Limb (tissue), 2 donors: ENCODE results near the gene ECT2L.

Experiments
- DNase-seq, 2 donors: peaks; one replicate each; pipeline ENCODE4 v3.0.0-alpha.2; 2016; ENCODE audit errors: extremely low spot score in 2 of 2

ECT2L gene, protein sequence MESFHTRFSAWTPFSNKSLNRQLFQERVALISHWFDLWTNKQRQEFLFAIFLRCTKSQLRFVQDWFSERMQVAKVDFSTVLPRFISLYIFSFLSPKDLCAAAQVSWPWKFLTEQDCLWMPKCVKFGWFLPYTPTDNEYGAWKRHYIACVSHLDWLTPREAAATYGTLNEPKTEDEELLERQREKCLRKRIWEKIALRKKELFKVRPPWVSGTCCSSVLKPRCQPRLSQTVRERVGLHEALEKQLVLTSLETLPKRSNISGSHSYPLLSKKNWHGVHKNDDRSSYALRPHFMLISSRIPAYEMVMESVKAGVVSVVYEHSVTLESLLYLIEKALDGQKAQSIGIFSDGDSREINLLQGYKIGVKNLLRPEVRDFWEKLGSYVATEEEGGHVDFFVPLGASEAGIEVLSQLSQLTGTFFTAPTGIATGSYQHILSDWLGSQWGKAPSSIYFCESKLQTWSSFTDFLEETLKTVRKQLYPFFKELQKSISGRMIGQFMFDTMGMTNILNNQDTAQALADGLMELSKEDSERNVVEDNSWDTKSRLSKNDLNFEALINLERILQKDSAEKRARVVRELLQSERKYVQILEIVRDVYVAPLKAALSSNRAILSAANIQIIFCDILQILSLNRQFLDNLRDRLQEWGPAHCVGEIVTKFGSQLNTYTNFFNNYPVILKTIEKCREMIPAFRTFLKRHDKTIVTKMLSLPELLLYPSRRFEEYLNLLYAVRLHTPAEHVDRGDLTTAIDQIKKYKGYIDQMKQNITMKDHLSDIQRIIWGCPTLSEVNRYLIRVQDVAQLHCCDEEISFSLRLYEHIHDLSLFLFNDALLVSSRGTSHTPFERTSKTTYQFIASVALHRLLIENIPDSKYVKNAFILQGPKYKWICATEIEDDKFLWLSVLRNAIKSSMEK

GRCh38 chr6:138795809-138796603 is at the start of gene ECT2L:
Gene ECT2L, plus strand, starts transcription at chr6:138796087. Its CDS starts 17,188 bp downstream, at chr6:138813275.
- DNase-seq, result peak in 1 of 2 donors; percentile 76

DNA sequence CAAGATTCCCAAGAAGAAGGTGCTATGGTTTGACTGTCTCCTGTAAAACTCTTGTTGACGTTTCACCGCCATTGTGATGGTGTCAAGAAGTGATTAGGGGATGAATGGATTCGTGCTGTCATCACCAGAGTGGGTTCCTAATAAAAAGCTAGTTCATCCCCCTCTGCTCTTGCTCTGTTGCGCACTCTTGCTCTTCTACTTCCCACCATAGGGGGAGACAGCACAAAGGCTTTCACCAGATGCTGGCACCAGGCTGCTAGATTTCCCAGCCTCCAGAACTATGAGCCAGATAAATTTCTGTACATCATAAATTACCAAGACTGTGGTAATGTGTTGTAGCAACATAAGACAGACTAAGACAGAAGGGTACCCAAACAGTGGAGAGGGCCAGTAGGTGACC is 43.9 kb upstream of the ECT2L start:
- DNase-seq, result no peak

DNA sequence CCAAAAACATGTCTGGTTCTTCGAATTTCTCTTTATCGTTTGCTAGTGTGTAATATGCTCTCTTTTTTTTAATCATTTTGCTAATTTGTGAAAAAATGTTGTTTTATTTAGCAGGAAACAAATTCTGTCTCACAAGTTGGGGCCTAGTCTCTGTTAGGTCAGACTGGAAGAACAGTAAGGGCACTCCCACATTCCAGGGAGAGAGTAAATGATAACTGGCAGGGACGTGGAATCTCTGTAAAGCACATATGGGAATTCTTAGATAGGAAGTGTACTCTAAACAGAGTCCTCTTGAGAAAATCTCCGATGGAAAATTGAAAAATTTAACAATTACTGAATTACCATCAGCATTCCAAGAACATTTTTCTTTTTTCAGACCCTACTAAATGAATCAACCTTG is 38.8 kb upstream of the ECT2L start:
- peak in 1 of 2 donors; percentile 23 for DNase-seq

DNA sequence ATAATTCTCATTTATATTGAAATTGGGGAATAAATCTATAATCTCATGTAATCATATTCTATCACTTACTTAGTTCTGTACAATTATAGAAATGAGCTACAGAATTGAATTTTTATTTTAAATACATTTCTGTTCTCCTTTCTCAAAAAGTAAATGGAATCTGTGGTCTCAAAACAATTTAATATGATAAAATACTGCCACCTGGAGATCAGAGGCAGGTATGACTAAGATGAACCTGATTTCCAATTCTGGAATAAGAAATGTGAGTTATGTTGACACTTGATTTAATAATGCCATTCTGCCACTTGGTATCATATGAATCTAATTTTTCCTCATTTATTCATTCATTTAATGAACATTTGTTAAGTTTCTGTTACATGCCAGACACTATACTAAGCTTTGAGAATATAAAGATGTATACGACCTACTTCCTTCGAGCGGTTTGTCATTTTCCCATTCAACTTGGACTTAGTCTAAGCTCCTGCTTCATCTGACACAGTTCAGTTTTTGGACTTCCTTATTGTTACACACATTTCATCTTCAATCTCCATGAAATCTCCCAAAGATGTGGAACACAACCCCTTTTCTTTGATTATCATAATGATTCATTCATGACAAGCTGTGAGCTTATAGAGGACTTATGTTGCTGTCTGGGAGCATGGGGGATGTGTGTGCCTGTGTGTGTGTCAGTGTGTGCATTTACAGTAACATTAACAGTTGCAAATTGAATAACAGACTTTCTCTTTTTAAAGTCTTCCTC is 29.8 kb upstream of the ECT2L start:
- peak in 1 of 2 donors; percentile 56 for DNase-seq

- DNase-seq, result no peak
Observed at GRCh38 chr6:138769102-138769676, 26.7 kb upstream of the ECT2L start.

DNA sequence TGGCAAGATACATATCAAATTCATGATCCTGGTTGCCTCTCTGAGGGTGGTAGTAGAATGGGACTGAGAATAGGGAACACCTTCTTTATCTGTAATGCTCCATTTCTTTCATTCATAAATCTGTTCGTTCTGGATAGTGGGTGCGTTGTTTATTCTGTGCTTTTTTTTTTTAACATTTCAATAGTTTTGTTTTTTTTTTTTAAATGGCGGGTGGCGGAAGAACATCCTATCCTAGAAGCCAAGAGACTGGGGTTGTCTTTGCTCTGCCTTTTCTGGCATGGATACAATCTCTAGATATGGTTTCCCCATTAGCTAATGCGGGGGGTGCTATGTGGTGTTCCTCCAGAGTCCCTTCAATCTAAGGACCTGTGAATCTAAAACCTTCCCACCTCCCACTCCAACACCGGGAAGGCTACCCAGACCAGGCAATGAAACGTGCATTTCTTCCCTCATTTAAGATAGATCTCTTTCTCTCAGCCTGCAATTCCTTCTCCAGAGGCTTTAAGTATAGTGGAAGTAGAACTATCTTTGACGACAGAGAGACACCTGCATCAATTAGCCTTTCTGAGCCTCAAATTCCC is 23.2 kb upstream of the ECT2L start:
- peak in 1 of 2 donors; percentile 3 for DNase-seq

DNA sequence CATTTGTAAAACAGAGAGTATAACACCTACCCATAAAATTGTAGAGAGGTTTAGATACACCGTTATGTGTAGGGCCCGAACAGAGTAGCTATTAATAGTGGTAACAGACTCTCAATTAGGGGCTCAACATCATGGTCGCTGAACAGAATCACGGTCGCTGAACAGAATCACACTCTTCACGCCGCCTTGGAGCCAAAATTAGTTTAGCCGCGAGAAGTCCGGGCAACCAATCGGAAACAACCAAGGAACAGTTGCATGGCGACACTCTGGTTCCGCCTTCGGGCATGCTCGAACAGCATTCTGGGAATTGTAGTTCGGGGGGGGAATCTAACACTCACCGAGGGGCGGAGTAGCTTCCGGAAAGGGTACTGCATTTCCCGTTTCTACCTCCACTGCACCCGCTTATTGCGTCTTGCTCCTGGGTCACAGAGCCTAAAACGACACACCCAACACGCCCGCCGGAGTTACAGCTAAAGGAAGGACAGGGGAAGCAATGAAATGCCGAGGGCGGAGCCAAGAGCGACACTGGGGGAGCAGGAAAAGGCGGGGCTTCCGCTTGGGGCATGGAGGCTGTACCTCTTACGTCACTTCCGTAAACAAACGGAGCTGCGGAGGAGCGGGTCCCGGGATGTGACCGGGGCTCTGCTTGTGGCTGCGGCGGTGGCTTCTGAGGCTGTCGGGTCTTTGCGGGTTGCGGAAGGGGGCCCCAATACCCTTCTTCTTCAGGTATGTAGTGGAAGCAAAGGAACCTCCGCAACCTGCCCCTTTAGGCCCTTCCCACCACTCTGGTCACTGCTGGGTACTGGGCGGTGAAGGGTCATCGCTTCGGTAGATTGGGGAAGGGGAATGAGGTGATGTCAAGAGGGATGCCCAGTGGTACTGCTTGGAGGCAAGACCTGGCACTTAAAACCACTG is 22.5 kb upstream of the ECT2L start, which contains the start of gene CCDC28A:
Gene CCDC28A, plus strand, starts transcription at position 593 of the 915 bp plus-strand sequence. CDS start 2,352 bp downstream, outside the sequence.
- peak; percentile 95 to 96 for DNase-seq

GRCh38 chr6:138774370-138774769 is 21.5 kb upstream of the ECT2L start:
- no peak for DNase-seq

DNA sequence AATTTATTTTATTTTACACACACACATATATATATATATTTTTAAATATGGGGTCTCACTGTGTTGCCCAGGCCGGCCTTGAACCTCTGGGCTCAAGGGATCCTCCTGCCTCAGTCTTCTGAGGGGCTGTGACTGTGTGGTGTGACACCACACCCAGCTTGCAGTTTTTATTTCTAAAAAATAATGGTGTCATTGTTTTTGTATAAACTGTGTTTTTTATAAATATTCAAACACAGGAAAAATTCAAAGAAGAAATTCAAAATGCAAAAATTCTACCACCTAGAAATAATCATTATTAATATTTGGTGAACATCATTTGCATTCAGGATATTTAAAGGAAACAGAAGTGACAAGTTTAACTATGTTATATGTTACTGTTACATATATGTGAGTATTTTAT is 19.2 kb upstream of the ECT2L start:
- DNase-seq, result no peak

DNA sequence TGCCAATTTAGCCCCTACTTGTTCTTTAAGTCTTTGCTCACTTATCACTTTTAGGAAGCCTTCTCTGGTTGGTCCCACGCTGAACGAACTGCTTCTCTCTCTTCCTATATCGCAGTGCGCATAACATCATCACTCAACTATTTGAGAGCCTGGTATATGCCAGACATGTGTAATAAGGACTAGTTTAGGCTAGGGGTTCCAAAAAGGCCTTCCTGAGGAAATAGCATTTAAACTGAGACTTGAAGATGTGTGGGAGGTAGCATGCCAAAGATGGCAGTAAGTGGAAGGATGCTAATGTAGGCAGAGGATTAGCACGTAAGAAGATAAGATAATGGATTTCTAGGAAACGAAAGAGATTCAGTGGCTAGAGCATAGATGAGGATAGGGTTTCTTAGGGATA is 17.6 kb upstream of the ECT2L start:
- DNase-seq, result no peak

DNA sequence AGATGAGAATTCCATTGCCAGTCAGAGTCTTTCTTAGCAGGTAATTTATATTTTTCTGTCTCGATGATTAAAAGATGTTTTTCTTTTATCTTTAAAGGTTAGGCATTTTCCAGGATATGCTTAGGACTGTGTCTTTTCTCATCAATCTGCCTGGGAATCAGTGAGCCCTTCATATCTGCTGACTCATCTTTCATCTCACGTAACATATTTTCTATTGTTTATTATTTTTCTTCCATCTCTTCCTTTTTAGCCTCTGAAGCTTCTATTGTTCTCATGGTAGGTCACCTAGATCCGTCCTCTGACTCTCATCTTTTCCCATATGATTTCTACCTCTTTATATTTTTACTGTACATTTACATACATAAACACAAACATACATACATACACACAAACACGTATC is 13.6 kb upstream of the ECT2L start:
- no peak for DNase-seq

DNA sequence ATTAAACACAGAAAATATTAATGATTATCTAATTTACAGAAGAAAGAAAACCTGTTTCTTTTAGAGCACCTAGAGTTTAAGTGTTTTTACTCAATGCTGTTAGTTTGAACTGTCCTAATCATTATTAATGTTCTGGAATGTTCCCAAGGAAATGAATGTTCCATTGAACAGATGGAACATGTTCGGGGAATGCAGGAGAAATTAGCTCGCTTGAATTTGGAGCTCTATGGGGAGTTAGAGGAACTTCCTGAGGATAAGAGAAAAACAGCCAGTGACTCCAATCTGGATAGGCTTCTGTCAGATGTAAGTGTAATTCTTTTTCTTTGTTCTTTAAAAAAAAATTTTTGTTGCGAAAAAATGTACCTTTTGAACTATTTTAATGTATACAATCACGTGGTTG is 10.8 kb upstream of the ECT2L start:
- no peak for DNase-seq

DNA sequence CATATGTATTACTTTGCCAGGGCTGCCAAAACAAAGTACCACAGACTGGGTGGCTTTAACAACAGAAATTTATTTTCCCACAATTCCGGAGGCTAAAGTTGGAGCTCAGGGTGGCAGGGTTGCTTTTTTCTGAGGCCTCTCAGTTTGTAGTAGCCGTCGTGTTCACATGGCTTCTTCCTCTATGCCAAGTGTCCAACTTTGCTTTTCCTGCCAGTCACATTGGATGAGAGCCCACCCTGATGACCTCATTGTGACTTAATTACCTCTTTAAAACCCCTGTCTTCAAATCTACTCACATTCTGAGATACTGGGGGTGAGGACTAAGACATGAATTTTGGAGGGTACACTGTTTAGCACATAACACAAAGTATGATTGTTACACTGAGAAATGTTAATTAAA is 9.9 kb upstream of the ECT2L start:
- no peak for DNase-seq

DNA sequence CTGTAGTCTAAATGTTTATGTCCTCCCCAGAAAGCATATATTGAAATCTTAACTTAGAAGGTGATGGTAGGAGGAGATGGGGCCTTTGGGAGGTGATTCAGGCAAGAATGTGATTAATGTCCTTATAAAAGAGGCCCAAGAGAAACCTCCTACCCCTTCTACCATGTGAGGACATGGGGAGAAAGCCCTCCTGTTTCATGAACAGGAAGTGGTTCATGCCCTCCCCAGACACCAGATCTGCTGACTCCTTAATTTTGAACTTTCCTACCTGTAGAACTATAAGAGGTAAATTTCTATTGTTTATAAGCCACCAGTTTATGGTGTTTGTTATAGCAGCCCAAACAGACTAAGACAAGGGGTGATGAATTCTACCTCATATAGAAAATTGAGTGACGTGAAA is 8.7 kb upstream of the ECT2L start:
- DNase-seq, result no peak

DNA sequence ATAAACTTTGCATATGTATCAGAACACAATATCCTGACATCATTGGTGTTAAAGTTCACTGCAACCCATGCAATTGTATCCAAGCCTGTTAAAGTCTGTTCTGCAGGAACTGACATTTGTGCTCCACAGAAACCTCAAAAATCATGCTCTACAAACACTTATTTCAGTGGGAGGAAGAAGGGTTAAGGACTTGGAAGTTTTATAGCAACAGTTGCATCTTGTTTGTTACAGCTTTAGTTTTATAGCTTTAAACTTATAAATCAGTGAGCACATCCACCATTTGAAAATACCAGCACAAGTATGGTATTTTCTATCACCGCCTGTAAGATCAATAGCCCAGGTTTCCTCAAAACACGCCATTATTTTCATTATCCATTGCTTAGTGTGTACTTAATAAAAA is 884 bp downstream of the ECT2L start:
- no peak for DNase-seq

DNA sequence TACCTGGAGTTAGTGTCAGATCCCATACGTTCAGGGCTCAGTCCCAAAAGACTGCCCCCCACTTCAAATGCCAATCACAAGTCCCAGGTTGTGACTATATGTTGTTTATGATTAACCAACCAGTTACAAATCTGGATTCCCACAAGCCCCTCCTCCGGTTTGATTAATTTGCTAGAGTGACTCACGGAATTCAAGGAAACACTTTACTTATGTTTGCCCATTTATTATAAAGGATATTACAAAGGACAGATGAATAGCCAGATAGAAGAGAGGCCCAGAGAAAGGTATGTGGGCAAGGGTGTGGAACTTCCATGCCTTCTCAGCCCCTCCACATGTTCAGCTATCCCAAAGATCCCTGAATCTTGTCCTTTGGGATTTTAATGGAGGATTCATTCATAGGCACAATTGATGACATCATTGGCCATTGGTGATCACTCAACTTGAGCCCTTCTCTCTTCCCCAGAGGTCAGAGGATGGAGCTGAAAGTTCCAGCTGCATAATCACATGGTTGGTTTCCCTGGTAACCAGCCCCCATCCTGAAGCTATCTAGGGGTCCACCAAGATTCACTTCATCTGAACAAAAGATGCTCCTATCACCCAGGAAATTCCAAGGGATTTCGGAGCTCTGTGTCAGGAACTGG is 2.0 kb downstream of the ECT2L start:
- DNase-seq, result no peak

- no peak for DNase-seq
Observed at GRCh38 chr6:138800377-138801150, 4.7 kb downstream of the ECT2L start.

DNA sequence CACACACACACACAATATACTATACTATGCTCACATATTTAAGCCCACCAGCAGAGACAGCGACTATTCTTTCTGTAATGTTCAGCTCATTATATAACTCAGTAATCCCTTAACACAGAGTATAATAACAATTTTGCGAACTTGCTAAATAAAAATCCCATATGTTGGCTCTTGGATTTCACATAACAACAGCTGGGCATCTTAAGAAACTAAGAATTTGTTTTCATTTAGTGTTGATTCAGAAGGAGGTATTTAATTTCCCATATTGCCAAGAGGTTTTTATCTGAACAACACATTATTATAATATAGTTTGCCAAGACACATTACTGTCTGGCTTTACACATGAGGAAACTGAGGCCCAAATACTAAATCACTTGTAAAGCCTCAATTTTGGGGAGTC is 7.4 kb downstream of the ECT2L start:
- peak in 1 of 2 donors; percentile 27 for DNase-seq
